Epithelial cell of prostate (primary cell): ENCODE results near the gene ATL2.
A peak's percentile ranks its signal among the peaks of the same experiment; 100 is the strongest.
"Not testable (repeated sequence)": the region's sequence is repeated elsewhere in the genome, so short reads cannot be mapped to it uniquely, and the experiment has no call there.

Experiments
- DNase-seq: peaks from one replicate; pipeline ENCODE4 v3.0.0-alpha.2; 2011; ENCODE audit warnings: low read depth, low spot score
- H3K27ac ChIP-seq: fragments of 450-650 bp; 2 replicates; pipeline ENCODE4 v1.5.1; 2017; ENCODE audit warnings: mild to moderate bottlenecking

Gene ATL2

DNA sequence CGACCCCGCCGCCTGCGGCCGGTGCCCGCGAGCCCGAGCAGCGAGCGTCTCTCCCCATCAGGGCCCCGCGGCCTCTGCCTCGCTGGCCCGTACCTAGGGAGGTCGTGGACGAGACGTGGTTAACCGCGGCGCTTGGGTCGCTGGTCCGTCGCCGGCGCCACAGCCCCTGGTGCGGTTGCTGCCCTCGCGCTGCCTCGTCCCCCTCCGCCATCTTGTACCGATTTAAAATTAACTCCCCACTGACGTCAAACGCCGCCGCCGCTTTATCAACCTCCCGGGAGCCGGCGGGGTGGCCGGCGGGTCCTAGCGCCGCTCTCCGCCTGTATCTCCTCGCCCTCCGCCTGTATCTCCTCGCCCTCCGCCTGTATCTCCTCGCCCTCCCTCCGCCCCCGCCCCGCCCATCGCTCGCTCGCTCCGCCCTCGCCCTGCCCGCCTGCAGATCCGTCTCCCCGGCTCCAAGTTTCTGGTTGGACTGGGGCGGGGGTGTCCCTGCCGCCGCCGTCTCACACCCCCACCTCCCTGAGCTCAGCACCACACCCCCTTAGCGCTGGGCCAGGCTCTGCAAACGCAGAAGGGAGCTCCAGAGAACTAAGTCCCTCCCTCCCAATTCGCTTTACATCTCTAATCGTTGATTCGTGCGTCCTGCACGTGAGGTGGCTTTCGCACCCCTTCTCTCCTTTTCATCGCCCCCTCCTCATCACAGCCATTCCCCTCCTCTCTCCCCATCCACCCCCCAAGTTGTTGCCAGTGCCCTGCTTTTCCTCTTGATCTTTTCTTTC, at the start of gene ATL2:
TSS of gene ATL2 (minus strand) at position 224 of the 779 bp plus-strand sequence. CDS start at position 211, 13 bp downstream.
- H3K27ac ChIP-seq: peak within 1 kb of the TSS; percentile 76
- DNase-seq: peak; percentile 85

DNA sequence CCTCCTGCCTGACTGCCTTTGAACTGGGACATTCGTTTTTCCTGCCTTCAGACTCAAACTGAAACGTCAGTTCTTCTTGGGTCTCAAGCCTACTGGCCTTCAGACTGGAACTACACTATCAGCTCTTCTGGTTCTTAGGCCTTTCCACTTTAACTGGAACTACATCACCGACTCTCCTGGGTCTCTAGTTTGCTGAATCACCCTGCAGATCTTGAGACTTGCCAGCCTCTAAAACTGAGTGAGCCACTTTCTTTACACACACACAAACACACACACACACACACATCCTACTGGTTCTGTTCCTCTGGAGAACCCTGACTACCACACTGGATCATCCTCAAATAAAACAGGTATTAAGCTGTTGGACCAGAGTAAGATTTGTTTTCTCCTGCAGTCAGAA, 46.7 kb upstream of the ATL2 start:
- no peak overlapping the region for H3K27ac ChIP-seq
- no peak for DNase-seq

DNA sequence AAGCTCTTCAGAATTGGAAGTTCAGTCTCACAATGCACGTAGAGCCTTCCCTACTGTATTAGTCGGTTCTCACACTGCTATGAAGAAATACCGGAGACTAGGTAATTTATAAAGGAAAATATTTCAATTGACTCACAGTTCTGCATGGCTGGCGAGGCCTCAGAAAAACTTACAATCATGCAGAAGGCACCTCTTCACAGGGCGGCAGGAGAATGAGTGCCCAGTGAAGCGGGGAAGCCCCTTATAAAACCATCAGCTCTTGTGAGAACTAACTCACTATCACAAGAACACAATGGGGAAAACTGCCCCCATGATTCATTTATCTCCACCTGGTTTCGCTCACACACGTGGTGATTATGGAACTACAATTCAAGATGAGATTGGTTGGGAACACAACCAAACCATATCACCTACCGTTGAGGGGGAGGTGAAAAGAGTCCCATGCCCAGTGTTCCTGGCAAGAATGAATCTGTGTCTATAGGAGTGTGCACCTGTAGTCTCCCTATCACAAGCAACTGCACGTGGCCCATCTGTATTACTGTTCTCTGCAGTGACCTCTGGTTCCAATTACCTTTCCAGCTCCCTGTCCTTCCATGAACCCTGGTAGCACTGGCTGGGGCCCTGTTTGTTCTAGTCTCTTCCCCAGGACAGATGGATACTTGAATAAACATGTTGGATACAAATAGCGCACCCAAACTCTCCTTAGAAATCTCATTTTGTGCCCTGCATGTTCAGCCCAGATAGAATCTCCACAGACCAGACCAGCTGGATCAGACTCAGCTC, 44.4 kb upstream of the ATL2 start:
- H3K27ac ChIP-seq: no peak overlapping the region
- no peak for DNase-seq

DNA sequence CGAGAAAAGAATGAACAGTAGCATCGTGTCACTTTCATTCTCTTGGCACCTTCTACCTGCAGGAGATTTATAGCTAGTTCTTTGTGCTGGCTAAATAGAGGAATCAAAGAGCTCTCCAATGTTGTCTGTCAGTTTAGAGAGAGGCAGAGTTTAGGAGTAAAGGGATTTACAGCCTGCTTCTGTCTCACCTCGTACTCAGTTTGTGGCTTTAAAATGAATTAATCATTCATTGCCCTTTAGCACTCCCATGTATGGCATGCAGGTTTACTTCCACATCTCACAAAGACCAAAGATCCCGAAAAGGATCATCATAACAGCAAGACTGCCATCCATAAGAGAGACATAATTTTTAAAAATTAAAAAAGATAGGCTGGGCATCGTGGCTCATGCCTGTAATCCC, 42.4 kb upstream of the ATL2 start:
- DNase-seq: no peak
- H3K27ac ChIP-seq: no peak overlapping the region

DNA sequence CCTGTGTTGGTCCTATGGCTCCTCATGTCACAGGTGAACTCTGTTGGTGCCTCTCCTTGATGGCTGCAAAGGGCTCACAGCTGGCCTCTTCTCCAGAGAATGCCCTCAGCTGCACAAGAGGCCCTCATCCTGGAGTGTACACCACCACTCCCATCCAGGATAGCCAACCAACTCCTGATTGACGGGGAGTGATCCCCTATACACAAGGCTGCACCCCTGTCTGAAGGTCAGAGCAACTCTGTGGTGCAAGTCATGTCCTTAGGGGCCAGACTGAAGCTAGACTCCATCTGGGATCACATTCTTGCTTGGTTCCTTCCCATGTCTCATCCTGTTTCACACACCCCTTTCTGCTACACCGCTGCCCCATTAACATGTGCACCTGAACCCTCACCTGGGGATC, 41.7 kb upstream of the ATL2 start:
- DNase-seq: no peak
- H3K27ac ChIP-seq: no peak overlapping the region

DNA sequence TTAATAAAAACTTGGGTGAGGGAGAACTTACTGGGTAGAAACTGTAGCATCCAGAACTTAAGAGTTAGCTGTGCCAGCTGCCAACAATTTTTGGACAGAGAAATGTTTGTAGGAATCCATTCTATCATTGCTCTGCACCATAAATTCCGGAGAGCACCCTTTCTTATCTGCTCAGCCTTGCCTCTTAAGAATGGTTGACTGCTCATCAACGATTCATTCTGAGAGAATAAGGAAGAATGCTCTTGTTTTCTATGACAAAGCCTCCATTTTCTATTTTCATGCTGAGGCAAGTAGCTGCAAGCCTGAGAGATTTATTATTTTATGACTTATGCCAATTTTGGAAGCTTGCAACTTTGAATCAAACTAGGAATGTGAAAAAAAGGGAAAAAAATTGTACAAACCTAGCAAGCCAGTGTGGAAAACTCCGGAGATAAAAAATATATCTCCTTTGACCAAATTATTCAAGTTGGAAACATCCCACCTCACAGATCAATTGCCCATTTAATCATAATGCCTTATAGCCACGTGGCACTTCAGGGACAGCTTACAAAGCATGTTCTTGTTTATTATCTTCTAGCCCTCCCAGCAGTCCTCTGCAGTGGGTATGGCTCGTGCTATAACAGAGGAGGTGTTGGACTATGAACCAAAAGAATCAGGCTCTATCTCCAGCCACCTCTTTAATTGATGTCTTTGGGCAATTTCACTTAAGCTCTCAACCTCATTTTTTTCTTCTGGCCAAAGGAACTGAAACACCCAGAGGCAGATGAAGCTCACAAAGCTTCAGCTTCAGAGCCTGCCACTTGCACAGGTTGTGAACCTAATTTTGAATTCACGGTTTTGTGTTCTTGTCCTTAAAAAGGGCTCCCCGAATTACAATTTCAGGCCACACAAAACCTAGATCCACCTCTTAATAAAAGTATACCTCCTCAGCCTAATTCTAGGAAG, 40.9 kb upstream of the ATL2 start:
- no peak for DNase-seq
- peak overlapping the region; percentile 46 for H3K27ac ChIP-seq

DNA sequence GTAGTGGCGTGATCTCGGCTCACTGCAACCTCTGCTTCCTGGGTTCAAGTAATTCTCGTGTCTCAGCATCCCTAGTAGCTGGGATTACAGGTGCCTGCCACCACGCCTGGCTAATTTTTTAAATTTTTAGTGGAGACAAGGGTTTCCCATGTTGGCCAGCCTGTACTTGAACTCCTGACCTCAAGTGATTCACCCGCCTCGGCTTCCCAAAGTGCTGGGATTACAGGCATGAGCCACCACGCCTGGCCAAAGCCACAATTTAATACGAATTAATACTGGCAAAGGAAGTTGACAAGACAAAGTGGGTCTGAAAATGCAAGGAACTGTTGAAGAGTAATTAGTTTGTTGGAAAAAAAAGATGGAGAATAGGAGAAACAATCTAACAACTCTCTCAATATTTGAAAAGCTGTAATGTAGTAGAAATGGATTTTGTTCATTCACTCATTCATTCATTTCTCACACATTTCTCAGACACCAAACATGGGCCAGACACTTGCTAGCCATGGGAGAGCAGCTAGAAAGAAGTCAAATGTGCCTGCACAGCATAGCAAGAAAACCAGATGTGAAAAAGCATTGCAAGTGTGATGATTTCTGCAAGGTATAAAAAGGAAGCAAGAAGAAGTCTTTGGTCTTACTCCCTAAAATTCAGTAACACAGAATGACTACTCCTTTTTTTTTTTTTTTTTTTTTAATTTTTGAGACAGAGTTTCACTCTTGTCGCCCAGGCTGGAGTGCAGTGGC, 39.4 kb upstream of the ATL2 start:
- no peak for DNase-seq

DNA sequence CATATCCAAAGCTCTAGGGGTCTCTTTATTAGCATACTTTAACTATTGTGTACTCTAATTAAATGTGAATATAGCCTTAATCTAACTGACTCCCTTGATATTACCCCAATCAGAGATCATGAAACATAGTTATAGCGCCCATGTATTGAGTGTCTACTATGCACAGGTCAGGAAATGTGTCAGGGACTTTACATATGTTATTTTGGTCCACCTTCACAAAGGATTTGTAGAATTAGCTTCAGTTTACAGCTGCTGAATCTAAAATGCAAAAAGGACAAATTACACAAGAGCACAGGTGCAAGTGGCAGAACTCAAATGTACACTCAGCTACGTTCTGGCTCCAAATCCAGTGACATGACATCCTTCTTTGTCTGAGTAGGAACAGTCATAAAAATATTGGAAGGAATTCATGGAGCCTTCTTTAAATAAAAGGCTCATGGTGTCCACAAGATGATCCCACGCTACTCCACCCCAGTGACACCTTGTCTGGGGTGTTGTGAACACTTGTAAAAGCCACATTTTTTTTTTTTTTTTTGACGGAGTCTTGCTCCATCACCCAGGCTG, 38.7 kb upstream of the ATL2 start:
- H3K27ac ChIP-seq: no peak overlapping the region
- DNase-seq: no peak

More for the DNA sequence above, 39.4 kb upstream of the ATL2 start:
- no peak overlapping the region for H3K27ac ChIP-seq

DNA sequence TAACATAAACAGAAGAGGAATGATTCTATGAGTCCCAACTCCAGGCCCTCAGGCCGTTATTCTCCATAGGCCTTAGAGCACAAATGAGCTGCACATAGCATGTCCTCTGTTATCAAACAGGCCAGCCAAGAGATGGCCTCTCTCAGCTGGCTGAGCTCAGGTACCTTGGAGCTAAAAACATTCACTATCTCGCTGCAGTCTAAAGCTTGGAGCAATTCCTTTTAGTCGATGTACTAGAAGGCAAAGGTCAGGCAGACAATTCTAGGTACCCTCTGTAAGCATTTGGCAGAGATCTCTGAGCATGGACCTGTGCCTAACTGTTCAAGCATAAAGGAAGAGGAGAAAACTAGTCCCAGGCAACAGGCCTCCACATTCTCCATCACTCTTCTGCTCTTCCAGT, 38.0 kb upstream of the ATL2 start:
- DNase-seq: no peak
- H3K27ac ChIP-seq: no peak overlapping the region

DNA sequence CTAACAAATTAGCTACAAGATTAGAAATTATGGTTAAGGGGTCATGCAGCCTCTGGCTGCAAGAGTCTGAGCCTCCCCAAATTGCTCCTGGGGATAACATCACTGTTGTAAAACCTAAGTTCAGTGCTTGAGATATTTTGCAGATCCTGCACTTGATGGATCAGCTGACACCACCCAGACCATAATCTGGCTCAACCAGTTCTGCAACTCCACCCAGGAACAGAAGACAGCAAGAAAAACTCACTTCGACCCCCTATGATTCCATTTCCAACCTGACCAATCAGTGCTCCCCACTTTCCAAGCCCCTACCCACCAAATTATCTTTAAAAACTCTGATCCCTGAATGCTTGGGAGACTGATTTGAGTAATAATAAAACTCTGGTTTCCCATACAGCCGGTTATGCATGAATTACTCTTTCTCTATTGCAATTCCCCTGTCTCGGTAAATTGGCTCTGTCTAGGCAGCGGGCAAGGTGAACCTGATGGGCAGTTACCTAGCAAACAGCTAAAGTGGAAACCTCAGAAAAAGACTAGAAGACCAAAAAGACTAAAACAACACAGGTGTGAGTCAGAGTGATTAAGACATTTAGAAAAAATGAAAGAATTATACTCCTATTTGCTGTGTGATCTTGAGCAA, 35.3 kb upstream of the ATL2 start:
- H3K27ac ChIP-seq, DNase-seq: not testable (repeated sequence)

DNA sequence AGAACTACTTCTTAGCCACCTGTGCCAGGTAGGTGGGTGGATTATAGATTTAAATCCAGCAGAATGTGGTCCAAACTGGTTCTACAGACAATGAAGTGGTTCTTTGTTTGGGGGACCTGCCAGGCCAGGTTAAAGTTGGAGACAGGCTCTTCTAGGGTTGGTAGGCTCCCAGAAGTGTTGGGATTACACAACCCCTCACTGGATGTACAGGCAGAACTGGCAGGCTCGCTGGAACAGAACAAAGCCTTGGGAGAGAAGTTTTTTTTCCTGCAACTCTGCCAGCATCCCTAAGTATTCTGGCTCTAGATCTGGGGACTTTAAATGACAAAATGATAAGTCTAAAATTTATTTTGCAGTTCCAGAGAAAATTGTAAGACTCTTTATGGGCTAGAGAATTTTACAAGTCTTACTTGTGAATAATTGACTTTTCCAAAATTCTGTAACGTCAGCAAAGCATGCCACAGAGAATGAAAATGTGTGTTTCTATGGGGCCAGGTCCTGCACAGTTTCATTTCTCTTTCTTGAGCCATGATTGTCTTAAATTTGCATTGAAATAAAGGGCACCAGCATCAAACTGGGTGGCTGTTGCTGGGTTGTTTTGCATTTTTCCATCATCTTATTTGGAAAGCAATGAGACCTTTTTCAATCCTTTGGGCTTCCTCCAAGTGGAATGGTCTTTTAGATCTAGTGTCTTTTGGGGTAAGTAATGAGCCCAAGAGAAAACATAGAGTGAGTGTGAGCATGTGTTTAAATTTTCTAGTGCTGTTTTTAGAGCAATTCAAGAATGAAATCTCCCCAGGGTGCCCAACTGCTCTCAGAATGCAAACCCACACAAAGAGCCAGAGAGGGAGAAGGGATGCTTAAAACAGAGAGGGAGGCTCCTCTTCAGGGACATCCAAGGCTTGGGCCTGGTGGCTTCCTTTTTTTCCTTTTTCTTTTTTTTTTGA, 32.4 kb upstream of the ATL2 start:
- peak overlapping the region; percentile 24 for H3K27ac ChIP-seq

DNA sequence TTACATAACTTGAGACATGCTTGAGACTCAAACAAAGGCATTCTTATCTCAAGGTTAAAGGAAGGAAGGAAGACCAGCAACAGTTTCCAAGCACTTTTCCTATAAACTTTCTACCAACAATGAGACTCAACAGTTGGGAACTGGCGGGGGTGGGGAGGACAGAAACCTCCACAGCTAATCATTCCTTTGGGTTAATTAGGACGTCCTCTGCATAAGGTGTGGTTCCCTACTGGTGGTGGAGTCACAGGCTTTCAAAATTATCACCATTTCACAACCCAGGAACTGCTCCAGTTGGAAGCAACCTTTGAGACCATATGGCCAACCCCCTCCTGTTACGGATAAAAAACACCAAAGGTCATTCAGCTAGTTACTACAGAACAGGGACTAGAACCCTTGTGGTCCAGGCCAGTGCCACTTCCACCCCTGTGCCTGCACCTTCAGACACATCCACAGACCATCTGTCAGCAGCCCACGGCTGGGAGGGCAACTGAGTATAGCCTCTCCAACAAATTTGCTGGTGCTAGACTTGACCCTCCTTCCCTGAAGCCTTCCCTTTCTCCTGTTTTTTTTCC, 30.1 kb upstream of the ATL2 start:
- DNase-seq: no peak
- no peak overlapping the region for H3K27ac ChIP-seq

More for the DNA sequence above, 32.4 kb upstream of the ATL2 start:
- no peak for DNase-seq

DNA sequence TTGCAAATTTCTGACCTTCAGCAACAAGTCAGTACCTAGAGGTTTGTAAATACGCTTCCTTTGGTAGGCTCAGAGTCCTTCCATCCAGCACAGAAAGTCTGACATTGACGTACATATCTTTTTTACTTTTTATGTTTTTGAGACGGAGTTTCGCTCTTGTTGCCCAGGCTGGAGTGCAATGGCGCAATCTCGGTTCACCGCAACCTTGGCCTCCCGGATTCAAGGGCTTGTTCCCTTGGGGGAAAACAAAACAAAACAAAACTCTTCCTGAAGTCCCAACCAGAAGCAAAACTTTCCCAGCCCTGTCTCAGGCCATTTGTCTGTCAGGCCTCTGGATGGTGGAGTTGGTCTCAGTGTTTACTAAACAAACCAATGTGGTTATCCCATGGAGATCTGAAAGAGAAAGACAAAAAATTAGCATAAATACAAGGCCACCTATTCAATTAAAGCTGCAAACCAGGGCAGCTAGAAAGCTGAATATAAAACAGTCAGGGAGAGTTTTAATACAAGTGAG, 29.6 kb upstream of the ATL2 start:
- DNase-seq: no peak
- H3K27ac ChIP-seq: no peak overlapping the region

DNA sequence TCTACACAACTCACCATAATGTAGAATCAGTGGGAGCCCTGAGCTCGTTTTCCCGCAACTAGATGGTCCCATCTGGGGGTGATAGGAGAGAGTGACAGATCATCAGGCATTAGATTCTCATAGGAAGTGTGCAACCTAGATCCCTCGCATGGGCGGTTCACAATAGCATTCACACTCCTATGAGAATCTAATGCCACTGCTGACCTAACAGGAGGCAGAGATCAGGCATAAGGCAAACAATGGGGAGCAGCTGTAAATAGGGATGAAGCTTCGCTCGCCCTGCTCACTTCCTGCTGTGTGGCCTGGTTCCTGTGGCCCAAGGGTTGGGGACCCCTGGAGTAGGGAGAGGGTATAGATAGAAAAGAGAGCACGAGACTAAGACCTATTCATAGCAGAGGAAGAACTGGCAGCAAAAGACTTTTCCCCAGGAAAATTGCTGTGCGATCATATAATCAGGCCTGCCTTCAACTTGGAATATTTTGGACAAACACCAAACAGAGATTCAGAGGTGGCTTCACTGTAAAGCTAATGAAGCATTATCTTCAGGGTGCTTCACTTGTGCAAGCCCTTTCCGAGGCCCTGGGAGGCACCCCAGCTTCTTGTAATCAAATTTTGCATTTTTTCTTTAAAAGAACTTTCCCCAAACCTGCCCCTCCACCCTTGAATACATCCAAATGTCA, 29.0 kb upstream of the ATL2 start:
- DNase-seq: no peak
- no peak overlapping the region for H3K27ac ChIP-seq

DNA sequence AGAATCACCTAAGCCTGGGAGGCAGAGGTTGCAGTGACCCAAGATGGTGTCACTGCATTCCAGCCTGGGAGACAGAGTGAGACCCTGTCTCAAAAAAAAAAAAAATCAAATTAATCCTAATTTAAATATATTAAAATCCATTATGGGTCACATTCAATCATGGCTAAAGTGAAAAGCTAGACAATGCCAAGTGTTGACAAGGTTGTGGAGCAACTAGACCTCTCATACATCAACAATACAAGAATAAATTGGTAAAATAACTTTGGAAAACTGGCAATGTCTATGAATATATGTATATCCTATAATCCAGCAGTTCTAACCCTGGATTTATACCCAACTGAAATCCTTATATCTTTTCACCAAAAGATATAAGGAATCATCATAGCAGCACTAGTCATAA, 23.4 kb upstream of the ATL2 start:
- no peak for DNase-seq

DNA sequence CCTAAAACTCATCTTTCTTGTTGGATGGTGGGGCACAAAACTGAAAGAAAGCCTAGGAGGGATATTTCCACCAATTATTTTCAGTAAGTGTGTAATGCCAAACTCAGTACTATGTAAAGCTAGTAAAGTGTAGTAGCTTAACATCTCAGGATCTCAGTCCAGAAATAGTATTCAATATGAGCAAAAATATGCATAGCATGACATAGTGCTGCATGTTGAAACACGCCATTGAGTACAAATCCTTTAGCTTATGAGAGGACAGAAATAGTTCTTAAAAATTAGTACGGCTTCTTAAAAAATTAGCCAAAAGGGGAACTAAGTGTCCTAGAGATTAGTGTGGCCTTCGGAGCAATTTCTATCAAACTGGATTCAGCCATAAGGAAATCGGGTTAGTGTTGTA, 21.7 kb upstream of the ATL2 start:
- peak overlapping the region; percentile 23 for H3K27ac ChIP-seq
- DNase-seq: no peak

More for the DNA sequence above, 23.4 kb upstream of the ATL2 start:
- H3K27ac ChIP-seq: no peak overlapping the region

DNA sequence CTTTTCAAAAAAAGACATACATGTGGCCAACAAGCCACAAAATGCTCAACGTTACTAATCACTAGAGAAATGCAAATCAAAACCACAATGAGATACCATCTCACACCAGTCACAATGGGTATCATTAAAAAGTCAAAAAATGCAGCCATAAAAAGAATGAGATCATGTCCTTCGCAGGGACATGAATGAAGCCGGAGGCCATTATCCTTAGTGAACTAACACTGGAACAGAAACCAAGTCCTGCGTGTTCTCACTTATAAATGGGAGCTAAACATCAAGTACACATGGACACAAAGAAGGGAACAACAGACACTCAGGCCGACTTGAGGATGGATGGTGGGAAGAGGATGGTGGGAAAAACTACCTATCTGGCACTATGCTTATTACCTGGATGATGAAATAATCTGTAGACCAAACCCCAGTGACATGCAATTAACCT, 17.8 kb upstream of the ATL2 start:
- peak; percentile 87 for DNase-seq
- peak overlapping the region; percentile 86 for H3K27ac ChIP-seq
